GM21825 (cell line): ENCODE measurements around the gene MYOC.
"Not testable (repeated sequence)": the region's sequence is repeated elsewhere in the genome, so short reads cannot be mapped to it uniquely, and the experiment has no call there.

Experiments used
- ATAC-seq: cut with Tn5 transposase; IDR thresholded peaks from one replicate; pipeline ENCODE4 v1.9.1; 2021; ENCODE audit warnings: mild to moderate bottlenecking, moderate library complexity; ENCODE audit not compliant: unreplicated experiment

Gene MYOC

GRCh38 chr1:171652234-171652822, at the start of gene MYOC:
Gene MYOC (minus strand): TSS chr1:171652688. CDS start chr1:171652611, 77 bp downstream.
- no peak for ATAC-seq

GRCh38 chr1:171699531-171699930, 47.0 kb upstream of the MYOC start:
- no peak for ATAC-seq

GRCh38 chr1:171695772-171696171, 43.3 kb upstream of the MYOC start:
- ATAC-seq: not testable (repeated sequence)

- ATAC-seq: not testable (repeated sequence)
Measured at GRCh38 chr1:171693541-171693940, 41.1 kb upstream of the MYOC start.

GRCh38 chr1:171683870-171684269, 31.4 kb upstream of the MYOC start:
- ATAC-seq: no peak

GRCh38 chr1:171680339-171680738, 27.9 kb upstream of the MYOC start:
- ATAC-seq: no peak

GRCh38 chr1:171676823-171677222, 24.3 kb upstream of the MYOC start:
- no peak for ATAC-seq

GRCh38 chr1:171674431-171675405, 22.2 kb upstream of the MYOC start:
- no peak for ATAC-seq

- ATAC-seq: no peak
Measured at GRCh38 chr1:171670739-171671138, 18.3 kb upstream of the MYOC start.

- ATAC-seq: no peak
Measured at GRCh38 chr1:171668372-171668771, 15.9 kb upstream of the MYOC start.

- no peak for ATAC-seq
Measured at GRCh38 chr1:171666114-171666769, 13.8 kb upstream of the MYOC start.

- no peak for ATAC-seq
Measured at GRCh38 chr1:171664976-171665375, 12.5 kb upstream of the MYOC start.

- no peak for ATAC-seq
Measured at GRCh38 chr1:171663854-171664575, 11.5 kb upstream of the MYOC start.

- no peak for ATAC-seq
Measured at GRCh38 chr1:171663036-171663853, 10.8 kb upstream of the MYOC start.

GRCh38 chr1:171661076-171661650, 8.7 kb upstream of the MYOC start:
- no peak for ATAC-seq

GRCh38 chr1:171656206-171656605, 3.7 kb upstream of the MYOC start:
- not testable (repeated sequence) for ATAC-seq

GRCh38 chr1:171655746-171656116, 3.2 kb upstream of the MYOC start:
- ATAC-seq: no peak

- no peak for ATAC-seq
Measured at GRCh38 chr1:171654942-171655745, 2.7 kb upstream of the MYOC start.
